GM10248 (cell line): ENCODE measurements around the gene CCNYL1.

Source experiments
- CTCF ChIA-PET: fragments of 300-600 bp; sonication (Branson Sonifier 250); formaldehyde crosslinking; extraction: SDS; loops from one replicate; lab custom pipeline; 2021; ENCODE audit warnings: antibody characterized with exemption; lab: Yijun Ruan, JAX
- POLR2A ChIA-PET: fragments of 350-650 bp; sonication (Branson Sonifier 250); formaldehyde crosslinking; extraction: SDS; loops from one replicate; lab custom pipeline; 2020; ENCODE audit warnings: antibody characterized with exemption; lab: Yijun Ruan, JAX
- DNase-seq: peaks from one replicate; pipeline ENCODE4 v3.0.0; 2012; ENCODE audit errors: extremely low spot score
- TF ChIP-seq, protein P1 (sequence below): IDR thresholded peaks from 2 replicates; pipeline ENCODE4 v1.5.1; 2012; ENCODE audit warnings: mild to moderate bottlenecking, low read depth; ENCODE audit errors: extremely low read depth, missing control alignments, control extremely low read depth

Gene CCNYL1

DNA sequence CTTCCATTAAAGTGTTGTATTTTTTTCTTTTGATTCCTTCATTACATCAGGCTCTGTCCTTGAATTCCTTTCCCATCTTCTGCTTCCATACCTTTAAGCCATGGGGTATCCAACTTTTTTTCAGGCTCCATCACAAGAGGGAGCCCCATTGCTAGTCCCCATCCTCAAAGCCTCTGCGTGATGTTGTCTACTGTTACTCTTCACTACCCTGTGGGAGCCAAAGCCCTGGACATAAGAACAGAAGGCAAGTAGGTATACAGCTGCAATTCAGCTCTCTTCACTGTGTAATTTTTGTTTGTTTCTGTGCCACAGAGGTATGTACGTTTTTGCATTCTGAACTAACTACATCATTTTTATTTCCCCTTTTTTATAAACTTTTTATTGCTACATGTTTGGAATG is 36.6 kb upstream of the CCNYL1 start:
- ChIA-PET POLR2A (no interaction called here), CTCF (interaction anchor here (1.4 kb wide), 1 partner anchor 18 kb away, joined by 4 read pairs; no protein-coding TSS in a partner anchor)
- TF ChIP-seq, protein P1, sequence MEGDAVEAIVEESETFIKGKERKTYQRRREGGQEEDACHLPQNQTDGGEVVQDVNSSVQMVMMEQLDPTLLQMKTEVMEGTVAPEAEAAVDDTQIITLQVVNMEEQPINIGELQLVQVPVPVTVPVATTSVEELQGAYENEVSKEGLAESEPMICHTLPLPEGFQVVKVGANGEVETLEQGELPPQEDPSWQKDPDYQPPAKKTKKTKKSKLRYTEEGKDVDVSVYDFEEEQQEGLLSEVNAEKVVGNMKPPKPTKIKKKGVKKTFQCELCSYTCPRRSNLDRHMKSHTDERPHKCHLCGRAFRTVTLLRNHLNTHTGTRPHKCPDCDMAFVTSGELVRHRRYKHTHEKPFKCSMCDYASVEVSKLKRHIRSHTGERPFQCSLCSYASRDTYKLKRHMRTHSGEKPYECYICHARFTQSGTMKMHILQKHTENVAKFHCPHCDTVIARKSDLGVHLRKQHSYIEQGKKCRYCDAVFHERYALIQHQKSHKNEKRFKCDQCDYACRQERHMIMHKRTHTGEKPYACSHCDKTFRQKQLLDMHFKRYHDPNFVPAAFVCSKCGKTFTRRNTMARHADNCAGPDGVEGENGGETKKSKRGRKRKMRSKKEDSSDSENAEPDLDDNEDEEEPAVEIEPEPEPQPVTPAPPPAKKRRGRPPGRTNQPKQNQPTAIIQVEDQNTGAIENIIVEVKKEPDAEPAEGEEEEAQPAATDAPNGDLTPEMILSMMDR = no peak
- DNase-seq = no peak

DNA sequence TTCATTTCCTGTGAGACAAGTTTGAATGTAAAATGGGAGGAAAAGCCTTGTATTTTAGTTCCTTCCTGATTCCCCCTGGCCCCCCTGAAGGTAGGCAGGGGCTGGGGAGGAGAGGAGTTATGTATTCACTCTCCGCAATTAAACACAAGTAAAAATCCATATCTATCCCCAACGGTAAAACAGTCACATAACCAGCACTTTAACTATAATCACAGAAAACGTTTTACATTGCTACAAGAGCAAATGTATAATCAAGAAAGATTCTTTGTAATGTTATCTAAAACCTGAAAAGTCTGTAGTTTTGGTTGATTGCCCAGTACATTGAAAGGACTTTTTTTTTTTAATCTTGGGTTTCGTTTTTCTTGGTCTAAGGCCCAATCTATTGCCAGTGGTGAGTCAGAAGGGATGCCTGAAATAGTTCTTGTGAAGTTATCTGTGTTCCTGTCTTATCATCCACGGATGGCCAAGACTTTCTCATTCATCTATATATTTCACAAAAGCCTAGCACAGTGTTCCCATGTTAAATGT is 34.5 kb upstream of the CCNYL1 start:
- ChIA-PET CTCF (no interaction called here), POLR2A (no interaction called here)
- TF ChIP-seq, protein P1 = no peak
- no peak for DNase-seq

DNA sequence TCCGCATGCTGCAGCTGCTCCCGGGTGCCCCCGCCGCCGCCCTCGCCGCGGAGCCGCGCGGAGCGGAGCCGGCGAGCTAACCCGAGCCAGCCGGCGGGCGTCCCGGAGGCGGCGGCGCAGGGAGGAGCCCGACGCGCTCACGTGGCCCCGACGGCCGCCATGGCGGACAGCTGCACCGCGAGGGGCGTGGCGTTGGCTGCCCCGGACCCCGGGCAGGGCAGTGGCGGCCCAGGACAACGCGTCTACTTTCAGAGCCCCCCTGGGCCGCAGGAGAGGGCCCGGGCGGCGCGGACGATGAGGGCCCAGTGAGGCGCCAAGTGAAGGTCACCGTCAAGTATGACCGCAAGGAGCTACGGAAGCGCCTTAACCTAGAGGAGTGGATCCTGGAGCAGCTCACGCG is 30.0 kb upstream of the CCNYL1 start:
- CTCF ChIA-PET = interaction anchor here (0.8 kb wide), 1 partner anchor 10 kb away, joined by 3 read pairs; no protein-coding TSS in a partner anchor

DNA sequence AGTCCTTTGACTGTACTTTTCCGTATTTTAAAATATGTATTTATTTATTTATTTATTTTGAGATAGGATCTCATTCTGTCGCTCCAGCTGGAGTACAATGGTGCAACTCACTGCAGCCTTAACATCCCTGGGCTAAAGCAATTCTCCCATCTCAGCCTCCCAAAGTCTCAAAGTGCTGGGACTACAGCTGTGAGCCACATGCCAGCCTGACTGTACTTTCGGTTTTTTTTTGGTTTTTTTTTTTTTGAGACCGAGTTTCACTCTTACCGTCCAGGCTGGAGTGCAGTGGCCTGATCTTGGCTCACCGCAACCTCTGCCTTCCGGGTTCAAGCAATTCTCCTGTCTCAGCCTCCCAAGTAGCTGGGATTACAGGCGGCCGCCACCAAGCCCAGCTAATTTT is 28.9 kb upstream of the CCNYL1 start:
- POLR2A ChIA-PET = no interaction called here

More for the DNA sequence above, 30.0 kb upstream of the CCNYL1 start:
- POLR2A ChIA-PET = interaction anchor here (0.5 kb wide), 1 partner anchor 17 kb away, joined by 3 read pairs; no protein-coding TSS in a partner anchor
- TF ChIP-seq, protein P1 = no peak
- no peak for DNase-seq

DNA sequence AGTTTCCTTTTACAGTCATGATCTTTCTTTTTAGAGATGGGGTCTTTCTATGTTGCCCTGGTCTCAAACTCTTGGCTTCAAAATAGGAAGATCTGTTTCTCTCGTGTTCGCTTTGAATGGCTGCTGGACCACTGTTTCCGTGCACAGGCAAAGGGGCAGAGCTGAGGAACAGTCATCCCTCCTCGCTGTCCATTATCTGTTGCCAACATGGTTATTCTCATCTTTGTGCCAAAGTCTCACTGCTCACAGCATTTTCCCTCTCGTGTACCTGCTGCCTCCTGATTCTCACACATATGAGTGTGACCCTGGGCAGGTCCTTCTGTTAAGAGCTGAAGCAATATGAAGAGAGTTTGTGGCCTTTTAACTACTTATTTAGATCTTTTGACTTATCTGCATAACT is 28.0 kb upstream of the CCNYL1 start:
- TF ChIP-seq, protein P1 = no peak
- CTCF ChIA-PET = interaction anchor here (1.2 to 1.9 kb wide), 2 partner anchors 10 to 57 kb away, joined by 4 to 6 read pairs; no protein-coding TSS in a partner anchor
- POLR2A ChIA-PET = no interaction called here
- no peak for DNase-seq

More for the DNA sequence above, 28.9 kb upstream of the CCNYL1 start:
- DNase-seq = no peak
- CTCF ChIA-PET = no interaction called here
- TF ChIP-seq, protein P1 = no peak

DNA sequence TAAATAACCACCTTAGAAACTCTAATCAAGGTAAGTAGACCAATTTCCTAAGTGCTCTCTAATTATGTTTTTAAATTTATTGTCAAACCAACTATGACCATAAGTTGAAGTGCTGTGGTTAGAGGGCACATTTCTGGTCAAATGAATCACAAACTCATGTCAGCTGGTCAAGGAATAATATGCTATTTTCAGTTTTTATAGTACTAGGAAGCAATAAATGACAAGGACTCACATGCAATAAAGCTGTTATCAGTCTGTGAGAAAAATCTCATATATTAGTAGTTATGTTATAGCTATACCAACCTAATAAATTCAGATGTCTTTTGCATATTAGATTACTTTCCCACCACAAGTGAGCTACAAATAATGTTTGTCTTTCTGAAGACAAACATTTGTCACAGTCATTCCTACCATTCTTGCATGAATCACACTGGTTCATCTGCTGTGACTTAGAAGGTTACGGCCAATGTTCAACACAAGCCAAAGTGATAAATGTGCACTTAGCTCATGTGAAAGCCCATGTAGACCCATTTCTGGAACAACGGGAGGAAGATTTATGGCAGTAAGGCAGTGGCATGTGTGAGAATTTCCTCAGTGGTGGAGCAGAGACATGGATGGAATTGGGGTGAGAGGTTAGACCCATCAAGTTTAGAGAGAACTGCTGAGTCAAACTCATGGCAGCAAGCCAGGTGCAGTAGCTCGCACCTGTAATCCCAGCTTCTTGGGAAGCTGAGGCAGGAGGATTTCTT is 27.4 kb upstream of the CCNYL1 start:
- CTCF ChIA-PET = interaction anchor here (1.2 to 1.9 kb wide), 3 partner anchors 9 to 57 kb away, joined by 4 to 6 read pairs (median 4); partner anchors contain the start of gene CCNYL1
- POLR2A ChIA-PET = no interaction called here
- DNase-seq = no peak
- TF ChIP-seq, protein P1 = no peak
